GM19099 (cell line): Measurements from ENCODE around the gene AP2A1.
A peak's percentile ranks its signal among the peaks of the same experiment; 100 is the strongest.

Experiments used
- POLR2A ChIP-seq: IDR thresholded peaks from 3 replicates; pipeline ENCODE4 v1.6.1; 2011; ENCODE audit warnings: low read depth; ENCODE audit not compliant: insufficient read length; ENCODE audit errors: extremely low read depth

AP2A1 gene

GRCh38 chr19:49758292-49758691 lies 8.5 kb upstream of the AP2A1 start:
- TF ChIP-seq POLR2A, result no peak

- TF ChIP-seq POLR2A, result no peak
Measured at GRCh38 chr19:49761249-49761624, 5.6 kb upstream of the AP2A1 start.

- TF ChIP-seq POLR2A, result no peak
Measured at GRCh38 chr19:49761625-49762311, 5.0 kb upstream of the AP2A1 start.

GRCh38 chr19:49763230-49763629 lies 3.6 kb upstream of the AP2A1 start, which contains the start of gene TSKS:
TSS of gene TSKS (minus strand) at chr19:49763306. CDS start at chr19:49763247, 59 bp downstream.
- TF ChIP-seq POLR2A, result no peak

- TF ChIP-seq POLR2A, result no peak
Measured at GRCh38 chr19:49764341-49764740, 2.5 kb upstream of the AP2A1 start.

GRCh38 chr19:49766007-49766929 lies 533 bp upstream of the AP2A1 start:
- peak; percentile 86 for TF ChIP-seq POLR2A

GRCh38 chr19:49767381-49767780 lies 580 bp downstream of the AP2A1 start:
- TF ChIP-seq POLR2A, result no peak

GRCh38 chr19:49767967-49768581 lies 1.3 kb downstream of the AP2A1 start:
- TF ChIP-seq POLR2A, result no peak

- no peak for TF ChIP-seq POLR2A
Measured at GRCh38 chr19:49770529-49770928, 3.7 kb downstream of the AP2A1 start.

- no peak for TF ChIP-seq POLR2A
Measured at GRCh38 chr19:49771674-49772139, 4.9 kb downstream of the AP2A1 start.

GRCh38 chr19:49772850-49773432 lies 6.1 kb downstream of the AP2A1 start:
- no peak for TF ChIP-seq POLR2A

GRCh38 chr19:49773663-49774350 lies 7.0 kb downstream of the AP2A1 start:
- TF ChIP-seq POLR2A, result no peak

- TF ChIP-seq POLR2A, result no peak
Measured at GRCh38 chr19:49774969-49775368, 8.2 kb downstream of the AP2A1 start.

- no peak for TF ChIP-seq POLR2A
Measured at GRCh38 chr19:49775742-49776370, 9.1 kb downstream of the AP2A1 start.

GRCh38 chr19:49776371-49776764 lies 9.6 kb downstream of the AP2A1 start:
- TF ChIP-seq POLR2A, result no peak
